K562 (cell line): ENCODE results near the gene FBXL13. TPM values are rescaled to one million over a fixed set of nuclear protein-coding genes. Genes with fewer than 3 reads are reported as not detected.

Source experiments
- ARID1B ChIP-seq: fragments of 450-650 bp; IDR thresholded peaks from 2 replicates; pipeline ENCODE4 v1.6.1; 2016; ENCODE audit warnings: antibody characterized with exemption, mild to moderate bottlenecking, inconsistent platforms
- ATF3 ChIP-seq, 2 experiments: fragments of 450-650 bp in 1 of 2; sonication (generic) in 1 of 2; formaldehyde crosslinking in 1 of 2; IDR thresholded peaks in 1 of 2; conservative IDR thresholded peaks in 1 of 2; 2 replicates each; pipeline versions ENCODE4 v1.6.1 to v1.8.1; 2016 to 2023; ENCODE audit warnings: mild to moderate bottlenecking in 2 of 2, moderate library complexity in 2 of 2, inconsistent platforms in 1 of 2, missing genetic modification reagents in 1 of 2
- ATF7 ChIP-seq: fragments of 450-650 bp; IDR thresholded peaks from 2 replicates; pipeline ENCODE4 v1.7.1; 2014; ENCODE audit warnings: mild to moderate bottlenecking, moderate library complexity
- CHD2 ChIP-seq: IDR thresholded peaks from 2 replicates; pipeline ENCODE4 v1.6.1; 2011; ENCODE audit warnings: low read depth, low read length
- DLX4 ChIP-seq: fragments of 250-450 bp; sonication (Bioruptor Pico); IDR thresholded peaks from 2 replicates; pipeline ENCODE4 v1.6.1; 2021; ENCODE audit warnings: mild to moderate bottlenecking
- E2F8 ChIP-seq: fragments of 450-650 bp; IDR thresholded peaks from 2 replicates; pipeline ENCODE4 v1.7.1; 2018; ENCODE audit warnings: mild to moderate bottlenecking, low read depth; ENCODE audit not compliant: partially characterized antibody
- FOSL1 ChIP-seq: fragments of 200-800 bp; sonication (Bioruptor generic); conservative IDR thresholded peaks from 2 replicates; pipeline ENCODE4 v1.6.1; 2016; ENCODE audit warnings: missing genetic modification characterization, missing compliant biosample characterization
- FOXM1 ChIP-seq, 2 experiments: fragments of 450-650 bp in 1 of 2; sonication (generic) in 1 of 2; formaldehyde crosslinking in 1 of 2; IDR thresholded peaks; 2 replicates each; pipeline versions ENCODE4 v1.6.1 to v1.9.0; 2017 to 2022; ENCODE audit warnings: low read depth in 2 of 2, mild to moderate bottlenecking in 2 of 2, missing genetic modification reagents in 1 of 2, moderate library complexity in 1 of 2
- GABPB1 ChIP-seq: sonication (generic); formaldehyde crosslinking; IDR thresholded peaks from 2 replicates; pipeline ENCODE4 v1.8.0; 2022; ENCODE audit warnings: mild to moderate bottlenecking, missing genetic modification reagents
- HNRNPLL ChIP-seq: fragments of 200-400 bp; formaldehyde crosslinking; IDR thresholded peaks from 2 replicates; pipeline ENCODE4 v1.6.1; 2017; ENCODE audit warnings: low read length, low read depth, mild to moderate bottlenecking; ENCODE audit not compliant: poor library complexity, severe bottlenecking
- JUN ChIP-seq, 2 experiments: sonication (generic) in 1 of 2; formaldehyde crosslinking in 1 of 2; IDR thresholded peaks; 2 replicates each; pipeline versions ENCODE4 v1.6.1 to v1.8.0; 2012 to 2022; ENCODE audit warnings: borderline replicate concordance in 2 of 2, mild to moderate bottlenecking in 2 of 2, improper control_type of control experiment in 1 of 2, low read depth in 1 of 2, low read length in 1 of 2, missing genetic modification reagents in 1 of 2
- JUNB ChIP-seq: fragments of 450-650 bp; formaldehyde crosslinking; conservative IDR thresholded peaks from 2 replicates; pipeline ENCODE4 v1.4.0; 2020; ENCODE audit warnings: mild to moderate bottlenecking
- JUND ChIP-seq, 2 experiments: IDR thresholded peaks; 2 replicates in 1 of 2; 3 replicates in 1 of 2; pipeline ENCODE4 v1.6.1; 2011; ENCODE audit warnings: borderline replicate concordance in 2 of 2, low read depth in 2 of 2, low read length in 2 of 2, improper control_type of control experiment in 1 of 2, missing biosample characterization in 1 of 2, missing genetic modification characterization in 1 of 2, missing genetic modification reagents in 1 of 2
- MAFK ChIP-seq: IDR thresholded peaks from 2 replicates; pipeline ENCODE4 v1.6.1; 2011; ENCODE audit warnings: low read length, improper control_type of control experiment
- NCOA6 ChIP-seq: fragments of 450-650 bp; IDR thresholded peaks from 2 replicates; pipeline ENCODE4 v1.6.1; 2017; ENCODE audit warnings: mild to moderate bottlenecking
- NFE2 ChIP-seq: IDR thresholded peaks from 2 replicates; pipeline ENCODE4 v1.6.1; 2014; ENCODE audit warnings: antibody characterized with exemption, low read depth
- SREBF1 ChIP-seq: fragments of 150-350 bp; IDR thresholded peaks from 2 replicates; pipeline ENCODE4 v1.6.1; 2014; ENCODE audit warnings: antibody characterized with exemption, low read depth, low read length, borderline replicate concordance
- STAT5A ChIP-seq: IDR thresholded peaks from 2 replicates; pipeline ENCODE4 v1.6.1; 2012; ENCODE audit warnings: low read length, inconsistent platforms, borderline replicate concordance
- TRIM24 ChIP-seq, 2 experiments: fragments of 450-650 bp; IDR thresholded peaks; 2 replicates each; pipeline ENCODE4 v1.6.1; 2016
- ZEB2 ChIP-seq: fragments of 450-650 bp; IDR thresholded peaks from 2 replicates; pipeline ENCODE4 v1.6.1; 2016
- ZNF740 ChIP-seq, 3 experiments: fragments of 200-800 bp in 1 of 3; sonication (Bioruptor generic) in 1 of 3; sonication (generic) in 1 of 3; formaldehyde crosslinking in 1 of 3; IDR thresholded peaks; 2 replicates each; pipeline versions ENCODE4 v1.6.1 to v1.8.0; 2016 to 2022; ENCODE audit warnings: mild to moderate bottlenecking in 2 of 3, missing compliant biosample characterization in 2 of 3, missing genetic modification characterization in 2 of 3, missing genetic modification reagents in 1 of 3
- ZNF780A ChIP-seq: fragments of 250-450 bp; sonication (Bioruptor Pico); IDR thresholded peaks from 2 replicates; pipeline ENCODE4 v1.5.0; 2021; ENCODE audit warnings: mild to moderate bottlenecking
- polyA plus RNA-seq, 8 experiments: library from polyadenylated mRNA; depleted of rRNA in 4 of 8; stranded (reverse) in 5 of 8; unstranded in 3 of 8; fragments of >200 nt; fragmentation: Nextera tagmentation in 2 of 8; fragmentation: Illumina TruSeq in 1 of 8; extraction: Ambion mirVana in 2 of 8; extraction: Trizol in 1 of 8; gene quantifications; 2 replicates each; pipeline versions ENCODE4 v1.2.1 to v1.2.3, GENCODE V29; 2011 to 2014; ENCODE audit warnings: inconsistent platforms in 1 of 8, missing spikeins in 1 of 8
- total RNA-seq, 7 experiments: library from RNA; depleted of rRNA in 6 of 7; stranded (reverse); fragments of >200 nt in 6 of 7; fragmentation: Illumina TruSeq in 2 of 7; extraction: Trizol in 2 of 7; gene quantifications; 2 replicates each; pipeline versions ENCODE4 v1.2.1 to v1.2.3, GENCODE V29; 2011 to 2021; ENCODE audit warnings: low replicate concordance in 1 of 7

The FBXL13 gene
- total and polyA plus RNA-seq, 9 of the 15 experiments (the other 6 are each of a cell fraction or from before 2014, with no cell fraction given), result 16.3 to 55.0 (median 25.4) TPM

- TF ChIP-seq ATF3 (IDR thresholded peaks at IDR 0.05) (peak; percentile 98), ATF3 (CRISPR knock-in tag; conservative IDR thresholded peaks at IDR 0.05) (peak; percentile 33; the same call in 1 of the 2 replicates), JUN (IDR thresholded peaks at IDR 0.05; ENCODE audit: borderline replicate concordance, low read depth, low read length) (peak; percentile 98), JUN (CRISPR knock-in tag; IDR thresholded peaks at IDR 0.05; ENCODE audit: borderline replicate concordance) (no peak), SREBF1 (no peak), ARID1B (peak; percentile 71), ZEB2 (peak; percentile 21; the same call in 1 of the 2 replicates), E2F8 (no peak), DLX4 (CRISPR knock-in tag) (no peak), JUNB (peak; percentile 90), ATF7 (no peak), ZNF780A (CRISPR knock-in tag) (no peak), HNRNPLL (no peak), MAFK (0 out of 2 replicates have a peak, but pooled peaks have one; percentile 6), FOXM1 (IDR thresholded peaks at IDR 0.05; ENCODE audit: low read depth) (no peak), FOXM1 (CRISPR knock-in tag; IDR thresholded peaks at IDR 0.05; ENCODE audit: low read depth) (no peak), TRIM24 (IDR thresholded peaks at IDR 0.05) (peak in 1 of 2 experiments; percentile 55; a peak in 1 of 4 replicates), JUND (IDR thresholded peaks at IDR 0.05; ENCODE audit: borderline replicate concordance, low read depth, low read length) (peak; percentile 93), JUND (tag; IDR thresholded peaks at IDR 0.05; ENCODE audit: borderline replicate concordance, low read depth, low read length) (peak; percentile 90), NCOA6 (no peak), GABPB1 (CRISPR knock-in tag) (no peak), FOSL1 (peak; percentile 99), STAT5A (no peak), NFE2 (peak; percentile 28; the same call in 1 of the 2 replicates), ZNF740 (CRISPR knock-in tag; IDR thresholded peaks at IDR 0.05) (no peak), ZNF740 (tag; IDR thresholded peaks at IDR 0.05) (no peak), CHD2 (no peak)
These were observed 198.8 kb downstream of the FBXL13 start (continued) for GRCh38 chr7:102875700-102876295.
